ENCODE results near the gene CYP17A1. TPM values are rescaled to one million over a fixed set of nuclear protein-coding genes. Genes with fewer than 3 reads are reported as not detected.

CYP17A1 gene
- polyA plus RNA-seq, 1 donor from 2014 or later = not detected

- Histone ChIP-seq H3K4me3 (ENCODE audit: low read length) (no peak overlapping the region), H2AFZ (ENCODE audit: low read depth, low read length) (no peak overlapping the region), H3K36me3 (ENCODE audit: insufficient read depth, low read length) (no peaks in the 10 kb centered on the region), H3K9me2 (ENCODE audit: insufficient read depth, low read length) (no peaks in the 10 kb centered on the region), H3K79me2 (replicated peaks; ENCODE audit: insufficient read depth, low read length) (peaks cover 7% of the 10 kb centered on the region), H3K9me3 (ENCODE audit: low read length) (no peaks in the 10 kb centered on the region), H3K27ac (ENCODE audit: low read length) (no peak overlapping the region), H3K9ac (ENCODE audit: low read length) (no peak overlapping the region), H3K4me2 (ENCODE audit: low read length) (no peak overlapping the region), H3F3A (ENCODE audit: insufficient read depth, low read length, poor library complexity, severe bottlenecking) (no peaks in the 10 kb centered on the region), H4K20me1 (ENCODE audit: insufficient read depth) (no peaks in the 10 kb centered on the region), H3K27me3 (ENCODE audit: insufficient read depth, low read depth, low read length) (no peaks in the 10 kb centered on the region)
- TF ChIP-seq TAF1 (IDR thresholded peaks at IDR 0.05; ENCODE audit: low read depth) = no peak
- no peak for TF ChIP-seq RAD21 (conservative IDR thresholded peaks at IDR 0.05)
- TF ChIP-seq POLR2AphosphoS5 (IDR thresholded peaks at IDR 0.05) = no peak
- TF ChIP-seq MXI1 (conservative IDR thresholded peaks at IDR 0.05; ENCODE audit: poor library complexity, severe bottlenecking) = no peak
- TF ChIP-seq, protein P1, sequence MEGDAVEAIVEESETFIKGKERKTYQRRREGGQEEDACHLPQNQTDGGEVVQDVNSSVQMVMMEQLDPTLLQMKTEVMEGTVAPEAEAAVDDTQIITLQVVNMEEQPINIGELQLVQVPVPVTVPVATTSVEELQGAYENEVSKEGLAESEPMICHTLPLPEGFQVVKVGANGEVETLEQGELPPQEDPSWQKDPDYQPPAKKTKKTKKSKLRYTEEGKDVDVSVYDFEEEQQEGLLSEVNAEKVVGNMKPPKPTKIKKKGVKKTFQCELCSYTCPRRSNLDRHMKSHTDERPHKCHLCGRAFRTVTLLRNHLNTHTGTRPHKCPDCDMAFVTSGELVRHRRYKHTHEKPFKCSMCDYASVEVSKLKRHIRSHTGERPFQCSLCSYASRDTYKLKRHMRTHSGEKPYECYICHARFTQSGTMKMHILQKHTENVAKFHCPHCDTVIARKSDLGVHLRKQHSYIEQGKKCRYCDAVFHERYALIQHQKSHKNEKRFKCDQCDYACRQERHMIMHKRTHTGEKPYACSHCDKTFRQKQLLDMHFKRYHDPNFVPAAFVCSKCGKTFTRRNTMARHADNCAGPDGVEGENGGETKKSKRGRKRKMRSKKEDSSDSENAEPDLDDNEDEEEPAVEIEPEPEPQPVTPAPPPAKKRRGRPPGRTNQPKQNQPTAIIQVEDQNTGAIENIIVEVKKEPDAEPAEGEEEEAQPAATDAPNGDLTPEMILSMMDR (IDR thresholded peaks at IDR 0.05; ENCODE audit: poor library complexity, severe bottlenecking) = no peak
- no peak for TF ChIP-seq REST (IDR thresholded peaks at IDR 0.05; ENCODE audit: borderline replicate concordance)
- TF ChIP-seq EP300 (conservative IDR thresholded peaks at IDR 0.05; ENCODE audit: poor library complexity, severe bottlenecking) = no peak
- no peak for TF ChIP-seq SMC3 (conservative IDR thresholded peaks at IDR 0.05; ENCODE audit: poor library complexity)
- no peak for TF ChIP-seq EZH2 (IDR thresholded peaks at IDR 0.05; ENCODE audit: borderline replicate concordance, insufficient read depth, low read length, poor library complexity, severe bottlenecking)
Observed at GRCh38 chr10:102783568-102783967, 53.6 kb downstream of the CYP17A1 start.

DNA sequence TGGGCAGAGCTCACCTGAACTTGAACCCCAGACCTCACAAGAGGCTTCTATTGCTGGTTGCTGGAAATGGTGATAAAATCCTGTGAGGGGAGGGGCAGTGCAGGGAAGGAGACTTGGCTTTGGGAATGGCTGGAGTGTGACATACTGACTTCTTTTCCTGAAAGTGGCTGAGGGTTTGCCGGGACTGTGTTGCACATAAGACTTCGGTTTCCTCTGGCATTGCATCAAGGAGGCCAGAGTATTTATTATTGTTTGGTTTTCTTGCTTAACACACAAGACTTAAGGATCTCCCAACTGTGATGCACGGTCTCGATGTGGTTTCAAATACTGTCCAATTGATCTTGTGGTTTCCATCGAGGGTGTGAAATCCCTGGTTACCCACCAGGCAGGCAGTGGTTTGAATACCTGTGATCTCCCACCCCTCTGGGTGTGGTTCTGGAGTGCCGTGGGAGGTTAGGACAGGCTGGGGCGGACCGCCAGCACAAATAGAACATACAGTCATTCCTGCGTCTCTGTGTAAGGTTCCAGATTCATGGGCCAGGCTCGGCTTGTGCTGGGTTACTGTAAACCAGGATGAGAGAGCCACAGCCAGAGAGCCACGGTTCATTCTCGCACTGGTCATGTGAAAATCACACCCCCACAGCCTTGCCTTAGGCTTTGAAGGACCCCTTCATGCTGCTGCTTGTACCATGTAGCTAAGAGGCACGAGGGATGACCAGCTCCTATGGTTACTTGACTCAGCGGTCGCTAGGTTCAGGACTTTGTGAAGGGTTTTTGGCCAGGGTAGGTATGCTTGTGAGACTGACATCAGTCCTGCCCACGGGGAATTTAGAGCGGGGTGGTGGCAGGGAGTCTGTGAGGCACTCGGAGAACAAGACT, 54.3 kb downstream of the CYP17A1 start:
- no peak overlapping the region for H3K9ac ChIP-seq (ENCODE audit: low read length)
- no peak for TF ChIP-seq TAF1 (IDR thresholded peaks at IDR 0.05; ENCODE audit: low read depth)
- TF ChIP-seq, protein P1 (IDR thresholded peaks at IDR 0.05; ENCODE audit: poor library complexity, severe bottlenecking) = no peak
- no peak for TF ChIP-seq POLR2AphosphoS5 (IDR thresholded peaks at IDR 0.05)
- no peak for TF ChIP-seq SMC3 (conservative IDR thresholded peaks at IDR 0.05; ENCODE audit: poor library complexity)
- TF ChIP-seq RAD21 (conservative IDR thresholded peaks at IDR 0.05) = no peak
- TF ChIP-seq MXI1 (conservative IDR thresholded peaks at IDR 0.05; ENCODE audit: poor library complexity, severe bottlenecking) = no peak
- TF ChIP-seq EP300 (conservative IDR thresholded peaks at IDR 0.05; ENCODE audit: poor library complexity, severe bottlenecking) = no peak
- no peak for TF ChIP-seq REST (IDR thresholded peaks at IDR 0.05; ENCODE audit: borderline replicate concordance)
- TF ChIP-seq EZH2 (IDR thresholded peaks at IDR 0.05; ENCODE audit: borderline replicate concordance, insufficient read depth, low read length, poor library complexity, severe bottlenecking) = no peak
- no peaks in the 10 kb centered on the region for H3F3A ChIP-seq (ENCODE audit: insufficient read depth, low read length, poor library complexity, severe bottlenecking)
- no peak overlapping the region for H3K4me3 ChIP-seq (ENCODE audit: low read length)
- no peak overlapping the region for H3K27ac ChIP-seq (ENCODE audit: low read length)
- no peak overlapping the region for H2AFZ ChIP-seq (ENCODE audit: low read depth, low read length)
- no peaks in the 10 kb centered on the region for H3K27me3 ChIP-seq (ENCODE audit: insufficient read depth, low read depth, low read length)
- H3K4me2 ChIP-seq (ENCODE audit: low read length) = no peak overlapping the region
- no peaks in the 10 kb centered on the region for H4K20me1 ChIP-seq (ENCODE audit: insufficient read depth)
- H3K9me2 ChIP-seq (ENCODE audit: insufficient read depth, low read length) = no peaks in the 10 kb centered on the region
- no peaks in the 10 kb centered on the region for H3K36me3 ChIP-seq (ENCODE audit: insufficient read depth, low read length)
- H3K79me2 ChIP-seq (replicated peaks; ENCODE audit: insufficient read depth, low read length) = peaks cover 7% of the 10 kb centered on the region
- no peaks in the 10 kb centered on the region for H3K9me3 ChIP-seq (ENCODE audit: low read length)

Data from neural cell (in vitro differentiated cells).